Fibroblast of the aortic adventitia (primary cell): ENCODE results near the gene MATN1. TPM values are rescaled to one million over a fixed set of nuclear protein-coding genes. Genes with fewer than 3 reads are reported as not detected.

Experiments
- DNase-seq: peaks from one replicate; pipeline ENCODE4 v3.0.0-alpha.2; 2010; ENCODE audit warnings: low read depth
- H3K4me3 ChIP-seq: 2 replicates; pipeline ENCODE4 v1.5.1; 2011; ENCODE audit warnings: low read depth, mild to moderate bottlenecking, control low read depth, low read length, moderate library complexity
- CTCF ChIP-seq: IDR thresholded peaks from 2 replicates; pipeline ENCODE4 v1.5.1; 2011; ENCODE audit warnings: mild to moderate bottlenecking, low read length, control low read depth, inconsistent platforms; ENCODE audit not compliant: insufficient read depth
- total RNA-seq: library from RNA; depleted of rRNA; stranded (reverse); fragments of >200 nt; gene quantifications from 2 replicates; pipeline ENCODE4 v1.2.3, GENCODE V29; 2012; ENCODE audit warnings: low replicate concordance

MATN1 gene
- total RNA-seq, 1 donor = 0.18 TPM

DNA sequence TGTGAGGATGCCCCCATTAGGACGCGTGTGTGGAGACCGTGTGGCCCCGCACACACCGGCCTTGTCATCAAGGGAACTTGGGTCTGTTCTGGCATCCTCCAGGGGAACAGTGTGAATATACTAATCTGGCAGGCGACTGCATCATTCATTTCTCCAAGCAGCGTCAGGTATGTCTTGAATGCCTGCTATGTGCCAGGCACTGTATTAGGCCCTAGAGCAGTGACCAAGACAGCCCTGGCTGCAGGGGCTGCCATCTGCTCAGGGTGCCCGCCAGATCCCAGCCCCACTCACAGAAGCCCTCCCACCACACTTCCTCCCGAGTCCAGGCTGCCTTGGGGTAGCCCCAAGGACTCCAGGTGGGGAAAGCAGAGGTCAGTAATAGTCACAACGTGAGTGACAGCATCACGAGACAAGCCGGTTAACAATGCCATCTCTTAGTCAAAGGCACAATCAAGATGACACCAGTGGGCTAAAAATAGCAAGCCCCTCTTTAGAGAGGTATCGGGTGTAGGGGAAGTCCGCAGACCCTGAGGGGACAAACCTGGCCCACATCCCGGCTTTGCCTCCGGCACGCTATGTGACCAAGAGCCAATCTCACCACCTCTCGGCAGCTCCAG is 41.7 kb upstream of the MATN1 start:
- DNase-seq = no peak
- no peak for TF ChIP-seq CTCF
- H3K4me3 ChIP-seq = no peak overlapping the region

- H3K4me3 ChIP-seq = no peak overlapping the region
- DNase-seq = no peak
- no peak for TF ChIP-seq CTCF
Observed at GRCh38 chr1:30764396-30764795, 41.0 kb upstream of the MATN1 start.

DNA sequence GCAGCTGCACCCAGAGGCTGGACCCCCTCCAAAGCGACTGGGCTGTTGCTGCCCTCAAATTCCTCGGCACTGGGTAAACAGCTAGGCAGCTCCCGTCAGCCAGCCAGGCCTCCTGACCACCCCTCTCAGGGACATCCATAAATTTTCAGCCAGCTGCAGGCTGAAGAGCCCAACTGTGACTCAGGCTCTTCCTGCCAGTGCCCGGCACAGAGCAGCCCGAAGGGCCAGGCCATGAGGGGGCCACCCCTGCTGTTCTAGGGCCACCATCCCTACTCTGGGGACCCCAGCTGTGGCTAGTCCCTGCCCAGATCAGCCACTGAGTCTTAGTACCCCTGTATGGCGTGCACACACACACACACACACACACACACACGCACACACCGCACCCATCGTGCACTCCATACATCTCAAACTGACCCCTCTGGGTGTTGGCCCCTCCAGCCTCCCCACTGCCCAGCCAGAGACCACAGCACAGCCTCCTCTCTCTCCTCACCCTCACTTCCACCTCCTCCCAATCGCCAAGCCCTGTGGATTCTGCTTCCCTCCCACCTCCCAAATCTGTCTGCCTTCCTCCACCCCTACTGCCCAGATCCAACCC is 40.4 kb upstream of the MATN1 start:
- no peak overlapping the region for H3K4me3 ChIP-seq
- DNase-seq = no peak
- TF ChIP-seq CTCF = no peak

- TF ChIP-seq CTCF = no peak
- H3K4me3 ChIP-seq = no peak overlapping the region
- DNase-seq = no peak
Observed at GRCh38 chr1:30762930-30763650, 39.7 kb upstream of the MATN1 start.

DNA sequence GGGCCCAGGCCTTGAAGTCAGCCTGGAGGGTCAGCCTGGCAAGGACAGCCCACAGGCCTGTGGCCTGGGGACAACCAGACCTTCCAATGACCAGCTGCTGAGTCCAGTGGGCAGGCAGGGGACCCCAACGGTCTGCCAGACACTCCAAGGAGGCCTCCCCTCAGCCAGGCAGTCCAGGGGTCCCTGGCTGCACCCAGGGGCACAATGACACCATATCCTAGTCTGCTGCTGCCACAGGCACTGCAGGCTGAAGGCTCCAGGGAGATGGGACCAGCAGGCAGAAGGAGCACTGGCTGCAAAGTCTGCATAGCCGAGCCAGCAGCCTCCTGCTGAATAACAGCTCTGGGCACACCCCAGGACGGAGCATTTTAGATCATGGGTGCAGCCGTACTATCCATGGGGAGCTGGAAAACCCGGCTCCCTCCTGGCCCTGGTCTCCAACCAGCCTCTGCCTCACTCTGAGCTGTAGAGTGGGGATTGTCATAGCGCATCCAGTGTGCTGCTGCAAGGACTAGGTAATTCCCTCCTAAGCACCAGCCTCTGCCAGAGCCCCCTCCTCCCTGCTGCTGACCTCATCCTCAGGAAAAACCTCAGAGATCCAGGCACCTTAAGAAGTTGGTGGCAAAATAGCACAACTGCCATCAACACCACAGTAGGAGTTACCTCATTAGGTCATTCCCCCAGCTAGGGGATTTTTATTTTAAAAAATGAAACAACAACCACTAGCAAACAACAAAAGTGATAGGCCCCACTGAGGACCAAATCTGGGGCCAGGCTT is 39.0 kb upstream of the MATN1 start:
- H3K4me3 ChIP-seq = no peak overlapping the region
- no peak for DNase-seq
- no peak for TF ChIP-seq CTCF

GRCh38 chr1:30761381-30762151 is 38.2 kb upstream of the MATN1 start:
- H3K4me3 ChIP-seq = no peak overlapping the region
- TF ChIP-seq CTCF = no peak
- DNase-seq = peak; percentile 19
